GM12801 (cell line): Measurements from ENCODE around the gene DYTN.

ENCODE experiments used
- TF ChIP-seq, protein P1 (sequence below): IDR thresholded peaks from one replicate; pipeline ENCODE4 v1.5.1; 2011; ENCODE audit warnings: control low read depth; ENCODE audit not compliant: insufficient read length; ENCODE audit errors: extremely low read depth

DYTN gene

DNA sequence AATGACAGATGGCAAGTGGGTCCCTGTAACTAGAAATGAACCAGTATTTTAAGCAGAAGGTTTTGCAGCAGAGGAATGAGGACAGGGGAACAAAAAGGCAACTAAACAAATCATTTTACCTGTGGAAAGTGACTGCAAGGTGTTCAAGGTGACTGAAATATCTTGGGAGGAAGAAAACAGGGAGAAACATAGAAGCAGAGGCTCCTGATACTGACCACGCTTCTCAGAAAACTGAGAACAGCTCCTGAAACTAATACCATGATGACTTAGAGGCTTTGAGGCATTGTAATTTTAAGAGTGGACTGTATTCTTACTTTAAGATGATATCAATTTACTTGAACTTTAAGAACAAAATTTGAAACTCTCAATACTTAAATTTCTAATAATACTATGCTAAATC is at the start of gene DYTN:
Gene DYTN (minus strand): TSS at position 101 of the 400 bp plus-strand sequence. CDS start 117 bp downstream, outside the sequence.
- TF ChIP-seq, protein P1, sequence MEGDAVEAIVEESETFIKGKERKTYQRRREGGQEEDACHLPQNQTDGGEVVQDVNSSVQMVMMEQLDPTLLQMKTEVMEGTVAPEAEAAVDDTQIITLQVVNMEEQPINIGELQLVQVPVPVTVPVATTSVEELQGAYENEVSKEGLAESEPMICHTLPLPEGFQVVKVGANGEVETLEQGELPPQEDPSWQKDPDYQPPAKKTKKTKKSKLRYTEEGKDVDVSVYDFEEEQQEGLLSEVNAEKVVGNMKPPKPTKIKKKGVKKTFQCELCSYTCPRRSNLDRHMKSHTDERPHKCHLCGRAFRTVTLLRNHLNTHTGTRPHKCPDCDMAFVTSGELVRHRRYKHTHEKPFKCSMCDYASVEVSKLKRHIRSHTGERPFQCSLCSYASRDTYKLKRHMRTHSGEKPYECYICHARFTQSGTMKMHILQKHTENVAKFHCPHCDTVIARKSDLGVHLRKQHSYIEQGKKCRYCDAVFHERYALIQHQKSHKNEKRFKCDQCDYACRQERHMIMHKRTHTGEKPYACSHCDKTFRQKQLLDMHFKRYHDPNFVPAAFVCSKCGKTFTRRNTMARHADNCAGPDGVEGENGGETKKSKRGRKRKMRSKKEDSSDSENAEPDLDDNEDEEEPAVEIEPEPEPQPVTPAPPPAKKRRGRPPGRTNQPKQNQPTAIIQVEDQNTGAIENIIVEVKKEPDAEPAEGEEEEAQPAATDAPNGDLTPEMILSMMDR = no peak

DNA sequence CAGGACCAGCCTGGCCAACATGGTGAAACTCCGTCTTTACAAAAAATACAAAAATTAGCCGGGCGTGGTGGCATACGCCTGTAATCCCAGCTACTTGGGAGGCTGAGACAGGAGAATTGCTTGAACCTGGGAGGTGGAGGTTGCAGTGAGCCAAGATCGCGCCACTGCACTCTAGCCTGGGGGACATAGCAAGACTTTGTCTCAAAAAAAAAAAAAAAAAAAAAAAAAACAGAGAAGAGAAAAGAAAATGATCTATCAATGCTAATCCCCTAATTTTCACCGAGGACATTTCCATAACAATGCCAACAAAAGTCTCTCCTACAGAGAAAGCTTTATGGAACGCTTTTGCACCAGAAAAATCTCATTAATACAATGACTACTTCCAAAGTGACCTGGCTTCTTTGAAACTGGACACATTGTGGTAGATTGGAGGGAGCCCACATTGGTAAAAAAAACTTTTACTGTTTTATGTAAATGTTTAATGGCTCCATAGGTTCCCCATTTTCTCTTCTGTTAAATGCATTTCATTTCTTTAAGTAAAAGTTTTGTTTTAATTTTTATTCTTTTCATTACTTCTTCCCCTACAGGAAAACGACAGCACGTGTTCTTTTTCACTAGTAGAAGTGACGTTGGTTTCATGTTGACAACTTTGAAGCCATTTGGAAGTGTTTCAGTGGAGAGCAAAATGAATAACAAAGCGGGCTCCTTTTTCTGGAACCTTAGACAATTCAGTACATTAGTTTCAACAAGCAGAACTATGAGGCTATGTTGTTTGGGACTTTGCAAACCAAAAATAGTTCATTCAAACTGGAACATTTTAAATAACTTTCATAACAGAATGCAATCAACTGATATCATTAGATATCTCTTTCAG is 48.1 kb upstream of the DYTN start:
- TF ChIP-seq, protein P1 = no peak

- TF ChIP-seq, protein P1 = no peak
These were observed 47.3 kb upstream of the DYTN start, which contains the start of the genes FASTKD2 and MDH1B for GRCh38 chr2:206765242-206766056. TSS of gene FASTKD2 (plus strand) at chr2:206765606. CDS start at chr2:206766694, 1,088 bp downstream. TSS of gene MDH1B (minus strand) at chr2:206765328. CDS start at chr2:206765271, 57 bp downstream.

- TF ChIP-seq, protein P1 = no peak
These were observed 46.6 kb upstream of the DYTN start for GRCh38 chr2:206764673-206765241.

GRCh38 chr2:206756816-206757215 is 38.6 kb upstream of the DYTN start:
- TF ChIP-seq, protein P1 = no peak

- TF ChIP-seq, protein P1 = no peak
These were observed 22.6 kb upstream of the DYTN start for GRCh38 chr2:206740800-206741199.

DNA sequence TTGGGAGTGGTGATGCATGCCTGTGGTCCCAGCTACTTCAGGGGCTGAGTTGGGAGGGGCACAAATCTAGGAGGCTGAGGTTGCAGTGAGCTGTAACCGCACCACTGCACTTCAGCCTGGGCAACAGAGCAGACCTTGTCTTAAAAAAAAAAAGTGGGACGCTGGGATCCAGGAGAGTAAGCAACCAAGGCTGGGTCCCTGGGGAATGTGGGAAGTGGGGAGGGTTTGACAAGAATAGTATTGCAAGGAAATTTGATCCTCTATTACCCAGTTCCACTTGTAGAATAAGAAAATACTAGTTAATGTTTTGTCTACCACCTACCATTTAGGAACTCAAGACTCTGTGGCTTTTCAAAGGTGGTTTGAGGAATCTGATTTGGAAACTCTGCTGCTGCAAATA is 21.1 kb upstream of the DYTN start:
- TF ChIP-seq, protein P1 = no peak
